Stomach (tissue), 9 donors: ENCODE measurements around the gene FGF22. TPM values are rescaled to one million over a fixed set of nuclear protein-coding genes. Genes with fewer than 3 reads are reported as not detected.

Experiments
- DNase-seq, 2 donors: peaks; one replicate each; pipeline versions ENCODE4 v3.0.0 to v3.0.0-alpha.2; 2013 to 2019
- H3K27ac ChIP-seq, 5 donors: fragments of 200-600 bp in 4 of 5; sonication (generic) in 4 of 5; one replicate each; pipeline ENCODE4 v1.5.1; 2013 to 2019; ENCODE audit warnings: mild to moderate bottlenecking in 1 of 5, moderate library complexity in 1 of 5
- H3K27me3 ChIP-seq, 3 donors: fragments of 200-600 bp; sonication (generic); one replicate each; pipeline ENCODE4 v1.5.1; 2017 to 2019; ENCODE audit warnings: mixed run types in 1 of 3
- H3K36me3 ChIP-seq, 4 donors: fragments of 200-600 bp; sonication (generic); 1 replicate in 3 of 4; 2 replicates in 1 of 4; pipeline ENCODE4 v1.5.1; 2016 to 2019
- H3K4me1 ChIP-seq, 4 donors: fragments of 200-600 bp; sonication (generic); one replicate each; pipeline ENCODE4 v1.5.1; 2016 to 2019
- H3K4me3 ChIP-seq, 4 donors: fragments of 200-600 bp; sonication (generic) in 3 of 4; one replicate each; pipeline ENCODE4 v1.5.1; 2016 to 2019; ENCODE audit warnings: mild to moderate bottlenecking in 1 of 4
- H3K9me3 ChIP-seq, 4 donors: fragments of 200-600 bp; sonication (generic); one replicate each; pipeline ENCODE4 v1.5.1; 2016 to 2019
- CTCF ChIP-seq, 7 experiments: fragments of 450-650 bp in 4 of 7; fragments of 200-600 bp in 3 of 7; sonication (generic) in 3 of 7; IDR thresholded peaks; one replicate each; pipeline ENCODE4 v1.5.1; 2016 to 2019; ENCODE audit warnings: antibody characterized with exemption in 7 of 7, control low read depth in 2 of 7, mild to moderate bottlenecking in 1 of 7
- EP300 ChIP-seq: sonication (generic); formaldehyde crosslinking; IDR thresholded peaks from one replicate; pipeline ENCODE4 v1.6.1; 2017; ENCODE audit warnings: antibody characterized with exemption
- POLR2A ChIP-seq, 4 donors: fragments of 450-650 bp; IDR thresholded peaks; one replicate each; pipeline ENCODE4 v1.6.1; 2016; ENCODE audit warnings: antibody characterized with exemption in 4 of 4, control low read depth in 2 of 4, mild to moderate bottlenecking in 1 of 4, moderate library complexity in 1 of 4
- POLR2AphosphoS5 ChIP-seq, 3 donors: sonication (generic); formaldehyde crosslinking; IDR thresholded peaks; one replicate each; pipeline ENCODE4 v1.6.1; 2016; ENCODE audit warnings: antibody characterized with exemption in 3 of 3
- WGBS, 5 donors: extraction: QIAGEN DNeasy Blood & Tissue Kit in 3 of 5; methylation state at CpG; one replicate each; pipeline versions ENCODE4 v1.1.5 to v1.1.7; 2013 to 2018; 5-methylcytosine and 5-hydroxymethylcytosine counted together
- intact Hi-C: fragments of 100-400 bp; cut with DNase I; formaldehyde crosslinking; loops from one replicate; pipeline ENCODE4 v1.15.1; 2023; ENCODE audit warnings: low total_unique reads
- polyA plus RNA-seq, 3 donors: library from polyadenylated mRNA; stranded (reverse); fragments of 200-250 nt; gene quantifications; one replicate each; pipeline ENCODE4 v1.2.3, GENCODE V29; 2013
- total RNA-seq, 5 donors: library from RNA; depleted of rRNA; stranded (reverse); fragments of >200 nt; gene quantifications; one replicate each; pipeline versions ENCODE4 v1.1.0 to v1.2.3, GENCODE V29; 2014 to 2016
- donor health status: healthy with polysubstance abuse.
- donor health status: Bipolar disorder and iron deficiency.
- donor health status: healthy.

The FGF22 gene
- total and polyA plus RNA-seq, 8 donors: 0.37 to 0.76 (median 0.46) TPM; not detected in 4

- no peak for TF ChIP-seq POLR2AphosphoS5 (IDR thresholded peaks at IDR 0.05)
- TF ChIP-seq EP300: no peak
- no peak for TF ChIP-seq CTCF (IDR thresholded peaks at IDR 0.05)
- TF ChIP-seq POLR2A (IDR thresholded peaks at IDR 0.05): no peak
- H3K4me3 ChIP-seq: peak overlapping the region; percentile 45 to 55 (median 48)
- 35 to 69% (median 62%) methylated on average over 8 to 17 of the region's 17 CpGs for WGBS, 5 donors
- intact Hi-C loops: loop anchor here (10.0 kb wide), 1 partner anchor 64 kb away; the partner anchor contains the start of gene BSG
- no peaks in the 10 kb centered on the region for H3K9me3 ChIP-seq
- H3K4me1 ChIP-seq: peaks cover 20 to 32% (median 28%) of the 10 kb centered on the region in 4 donors
- H3K27me3 ChIP-seq: peaks cover 0 to 10% (median 0%) of the 10 kb centered on the region in 3 donors
- H3K27ac ChIP-seq: peak overlapping the region in 2 of 5 donors; percentile 22 to 68
- no peak for DNase-seq
- H3K36me3 ChIP-seq: peaks cover 0 to 3% (median under 1%) of the 10 kb centered on the region in 4 donors
Observed at GRCh38 chr19:638906-639252, 800 bp upstream of the FGF22 start.

- TF ChIP-seq POLR2AphosphoS5 (IDR thresholded peaks at IDR 0.05) (no peak), CTCF (IDR thresholded peaks at IDR 0.05) (no peak), EP300 (no peak), POLR2A (IDR thresholded peaks at IDR 0.05) (no peak)
- Histone ChIP-seq H3K9me3 (no peaks in the 10 kb centered on the region), H3K36me3 (peaks cover 0 to 13% (median 10%) of the 10 kb centered on the region in 4 donors), H3K4me3 (peak overlapping the region; percentile 45 to 55 (median 48)), H3K27ac (peak overlapping the region in 3 of 5 donors; percentile 29 to 73 (median 41)), H3K27me3 (peaks cover 0 to 10% (median 0%) of the 10 kb centered on the region in 3 donors), H3K4me1 (peaks cover 13 to 19% (median 16%) of the 10 kb centered on the region in 4 donors)
- WGBS, 5 donors: 43 to 58% (median 52%) methylated on average over 16 to 25 of the region's 25 CpGs
- intact Hi-C loops: no loop called here
- no peak for DNase-seq
Observed at GRCh38 chr19:640161-640558, 481 bp downstream of the FGF22 start.

DNA sequence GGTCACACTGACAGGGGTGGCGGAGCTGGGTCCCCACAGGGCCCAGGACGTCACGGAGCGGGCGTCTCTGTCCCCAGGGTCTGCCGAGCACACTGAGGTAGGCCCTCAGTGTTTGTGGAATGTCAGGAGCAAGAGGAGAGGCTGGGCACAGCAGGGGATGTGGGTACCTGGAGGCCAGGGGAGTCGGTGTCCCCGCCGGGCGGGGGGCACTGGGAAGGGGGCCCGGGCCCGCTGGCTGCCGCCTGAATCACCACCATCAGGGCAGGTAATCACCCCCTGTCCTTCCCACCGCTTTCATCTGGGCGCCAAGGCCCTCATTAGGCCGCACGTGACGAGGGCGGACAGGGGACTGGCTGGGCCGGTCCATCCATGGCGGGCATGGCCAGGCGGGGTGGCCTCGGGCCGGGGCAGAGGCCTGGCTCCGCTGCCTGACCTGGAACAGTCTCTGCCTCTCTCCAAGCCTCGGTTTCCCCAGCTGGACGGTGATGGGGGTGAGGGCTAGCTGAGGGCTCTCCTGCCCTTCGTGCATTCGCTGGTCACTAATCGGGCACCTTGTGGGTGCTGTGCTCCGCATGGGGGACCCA is 1.0 kb downstream of the FGF22 start:
- no peak for TF ChIP-seq EP300
- no peak for TF ChIP-seq POLR2AphosphoS5 (IDR thresholded peaks at IDR 0.05)
- TF ChIP-seq POLR2A (IDR thresholded peaks at IDR 0.05): no peak
- no peak for TF ChIP-seq CTCF (IDR thresholded peaks at IDR 0.05)
- peaks cover 13 to 19% (median 16%) of the 10 kb centered on the region in 4 donors for H3K4me1 ChIP-seq
- H3K27ac ChIP-seq: no peak overlapping the region
- H3K9me3 ChIP-seq: no peaks in the 10 kb centered on the region
- no peak overlapping the region for H3K4me3 ChIP-seq
- intact Hi-C loops: no loop called here
- peaks cover 0 to 10% (median 0%) of the 10 kb centered on the region in 3 donors for H3K27me3 ChIP-seq
- 81 to 92% (median 90%) methylated on average over 6 to 31 of the region's 31 CpGs for WGBS, 5 donors
- DNase-seq: no peak
- H3K36me3 ChIP-seq: peaks cover 0 to 18% (median 14%) of the 10 kb centered on the region in 4 donors

- no peak for DNase-seq
- intact Hi-C loops: no loop called here
- Histone ChIP-seq H3K4me1 (peaks cover 13 to 19% (median 16%) of the 10 kb centered on the region in 4 donors), H3K9me3 (no peaks in the 10 kb centered on the region), H3K27me3 (peaks cover 0 to 10% (median 0%) of the 10 kb centered on the region in 3 donors), H3K4me3 (no peak overlapping the region), H3K27ac (no peak overlapping the region), H3K36me3 (peaks cover 6 to 28% (median 24%) of the 10 kb centered on the region in 4 donors)
- TF ChIP-seq POLR2AphosphoS5 (IDR thresholded peaks at IDR 0.05) (no peak), CTCF (IDR thresholded peaks at IDR 0.05) (no peak), POLR2A (IDR thresholded peaks at IDR 0.05) (no peak), EP300 (no peak)
- 45 to 69% (median 66%) methylated on average over 13 to 17 of the region's 17 CpGs for WGBS, 5 donors
Observed at GRCh38 chr19:641702-642101, 2.0 kb downstream of the FGF22 start.
